Measurements from ENCODE around the gene CDH23. TPM values are rescaled to one million over a fixed set of nuclear protein-coding genes. Genes with fewer than 3 reads are reported as not detected.

The CDH23 gene
- total RNA-seq, 2 donors from 2014 or later, result 3.9 to 4.4 TPM

DNA sequence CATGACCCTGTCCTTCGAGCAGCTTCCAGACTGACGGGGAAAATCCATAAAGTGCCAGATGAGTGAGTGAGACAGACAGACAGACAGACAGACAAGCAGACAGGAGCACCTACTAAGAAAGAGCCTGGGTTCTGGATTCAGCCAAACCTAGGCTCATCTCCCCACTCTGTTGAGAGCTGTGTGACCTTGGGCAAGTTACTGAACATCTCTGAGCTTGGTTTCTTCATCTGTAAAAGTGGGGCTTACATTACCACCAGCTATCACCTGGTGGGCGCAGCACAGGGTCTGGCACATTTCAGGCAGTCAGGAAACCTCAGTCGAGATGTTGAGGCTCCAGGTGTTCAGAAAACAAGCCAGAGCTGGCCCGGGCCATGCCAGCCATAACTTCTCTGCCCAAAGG is 285.3 kb downstream of the CDH23 start:
- H3K27me3 ChIP-seq, result no peaks in the 10 kb centered on the region
- TF ChIP-seq, protein P1, sequence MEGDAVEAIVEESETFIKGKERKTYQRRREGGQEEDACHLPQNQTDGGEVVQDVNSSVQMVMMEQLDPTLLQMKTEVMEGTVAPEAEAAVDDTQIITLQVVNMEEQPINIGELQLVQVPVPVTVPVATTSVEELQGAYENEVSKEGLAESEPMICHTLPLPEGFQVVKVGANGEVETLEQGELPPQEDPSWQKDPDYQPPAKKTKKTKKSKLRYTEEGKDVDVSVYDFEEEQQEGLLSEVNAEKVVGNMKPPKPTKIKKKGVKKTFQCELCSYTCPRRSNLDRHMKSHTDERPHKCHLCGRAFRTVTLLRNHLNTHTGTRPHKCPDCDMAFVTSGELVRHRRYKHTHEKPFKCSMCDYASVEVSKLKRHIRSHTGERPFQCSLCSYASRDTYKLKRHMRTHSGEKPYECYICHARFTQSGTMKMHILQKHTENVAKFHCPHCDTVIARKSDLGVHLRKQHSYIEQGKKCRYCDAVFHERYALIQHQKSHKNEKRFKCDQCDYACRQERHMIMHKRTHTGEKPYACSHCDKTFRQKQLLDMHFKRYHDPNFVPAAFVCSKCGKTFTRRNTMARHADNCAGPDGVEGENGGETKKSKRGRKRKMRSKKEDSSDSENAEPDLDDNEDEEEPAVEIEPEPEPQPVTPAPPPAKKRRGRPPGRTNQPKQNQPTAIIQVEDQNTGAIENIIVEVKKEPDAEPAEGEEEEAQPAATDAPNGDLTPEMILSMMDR (IDR thresholded peaks at IDR 0.05), result no peak
- H3K27ac ChIP-seq, result no peak overlapping the region

DNA sequence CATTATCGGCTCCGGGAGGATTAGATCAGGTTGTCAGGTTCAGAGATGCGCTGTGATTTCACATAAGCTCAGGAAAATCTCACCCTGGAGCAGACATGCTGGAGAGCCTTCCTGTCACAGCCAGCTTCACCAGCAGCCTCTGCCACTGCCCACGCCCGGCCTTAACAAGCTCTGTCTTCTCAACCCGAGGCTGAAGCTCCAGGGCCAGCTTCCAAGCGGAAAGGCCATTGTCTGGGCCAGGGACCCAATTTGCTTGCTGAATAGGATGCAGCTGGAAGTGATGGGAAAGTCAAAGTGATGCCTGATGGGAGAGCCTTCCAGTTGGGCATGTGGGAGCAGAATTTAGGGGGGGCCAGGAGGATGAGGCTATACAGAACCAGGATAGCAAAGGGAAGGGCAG is 286.6 kb downstream of the CDH23 start:
- Histone ChIP-seq H3K4me1 (peaks cover 0 to 43% of the 10 kb centered on the region in 2 donors), H3K27ac (no peak overlapping the region)

More for the DNA sequence above, 285.3 kb downstream of the CDH23 start:
- Histone ChIP-seq H3K4me3 (no peak overlapping the region), H3K36me3 (no peaks in the 10 kb centered on the region), H3K9me3 (no peaks in the 10 kb centered on the region), H3K4me1 (peaks cover 0 to 39% of the 10 kb centered on the region in 2 donors)
- DNase-seq (ENCODE audit: low spot score), result no peak

DNA sequence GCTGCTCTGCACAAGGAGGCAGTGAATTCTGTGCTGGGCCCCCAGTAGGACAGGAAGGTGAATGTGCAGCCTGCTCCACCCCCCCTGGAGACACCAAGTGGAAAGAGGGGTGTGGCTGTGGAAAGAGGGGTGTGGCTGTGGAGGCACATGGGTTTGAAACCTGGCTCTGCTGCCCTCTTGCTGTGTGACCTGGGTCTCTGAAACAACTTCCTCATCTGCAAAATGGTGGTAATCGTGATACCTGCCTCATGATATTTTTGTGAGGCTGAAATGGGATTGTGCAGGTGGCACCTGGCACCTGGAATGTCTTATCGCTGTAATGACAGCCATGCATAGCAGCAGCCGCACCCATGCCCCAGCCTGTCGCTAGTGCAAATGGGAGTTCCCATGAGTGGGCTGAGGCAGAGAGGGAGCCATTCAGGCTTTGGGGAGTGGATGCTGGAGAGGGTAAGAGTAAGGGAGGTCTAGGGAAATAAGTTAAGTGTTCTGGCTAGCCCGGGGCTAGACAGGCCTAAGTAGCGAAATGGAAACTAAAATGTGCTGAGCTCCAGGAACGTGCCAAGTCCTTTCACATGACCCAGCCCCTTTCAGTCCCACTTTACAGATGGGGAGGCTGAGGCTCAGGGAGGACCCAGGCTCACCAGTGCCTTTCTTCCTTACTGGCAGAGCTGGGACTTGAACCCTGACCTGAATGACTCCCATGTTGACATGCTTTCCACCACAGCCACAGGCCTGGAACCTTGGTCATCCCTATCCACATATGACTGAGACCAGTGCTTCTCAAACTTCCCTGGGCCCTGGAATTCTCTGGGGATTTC is 287.8 kb downstream of the CDH23 start:
- no peak for DNase-seq (ENCODE audit: low spot score)
- Histone ChIP-seq H3K36me3 (no peaks in the 10 kb centered on the region), H3K27me3 (no peaks in the 10 kb centered on the region), H3K4me1 (peaks cover 0 to 35% of the 10 kb centered on the region in 2 donors), H3K9me3 (no peaks in the 10 kb centered on the region), H3K27ac (no peak overlapping the region), H3K4me3 (no peak overlapping the region)
- TF ChIP-seq, protein P1 (IDR thresholded peaks at IDR 0.05), result no peak

More for the DNA sequence above, 286.6 kb downstream of the CDH23 start:
- Histone ChIP-seq H3K27me3 (no peaks in the 10 kb centered on the region), H3K4me3 (no peak overlapping the region), H3K9me3 (no peaks in the 10 kb centered on the region), H3K36me3 (no peaks in the 10 kb centered on the region)
- no peak for DNase-seq (ENCODE audit: low spot score)
- TF ChIP-seq, protein P1 (IDR thresholded peaks at IDR 0.05), result no peak

DNA sequence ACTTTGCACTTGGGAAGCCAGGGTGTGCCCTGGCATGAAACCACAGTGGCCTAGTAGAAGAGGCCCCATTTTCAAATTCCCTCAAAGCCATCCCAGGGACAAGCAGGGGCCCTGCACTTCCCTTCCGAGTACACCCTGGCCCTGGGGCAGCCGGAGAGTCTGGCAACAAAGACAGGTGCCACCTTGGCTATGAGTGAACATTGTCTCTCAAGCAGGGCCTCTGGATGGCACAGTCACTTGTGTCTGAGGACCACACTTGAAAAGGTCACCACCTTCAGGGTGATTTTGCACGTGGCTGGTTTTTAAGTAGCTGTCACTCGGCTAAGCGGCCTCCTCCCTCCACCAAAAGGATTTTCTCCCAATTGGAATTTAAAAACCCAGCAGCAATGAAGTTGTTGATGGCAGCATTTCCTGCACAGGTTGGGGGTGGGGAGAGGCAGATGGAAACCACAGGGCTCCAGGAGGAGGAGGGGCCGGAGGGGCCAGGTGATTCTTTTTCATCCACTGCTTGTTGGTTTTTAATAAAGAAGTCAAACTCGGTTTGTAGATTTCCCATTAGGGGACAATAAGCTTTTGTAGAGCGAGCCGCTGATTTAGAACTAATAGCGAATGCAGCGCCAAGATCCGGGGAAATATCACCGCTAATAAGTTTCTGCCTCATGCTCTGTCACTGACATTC is 289.0 kb downstream of the CDH23 start:
- no peaks in the 10 kb centered on the region for H3K27me3 ChIP-seq
- TF ChIP-seq, protein P1 (IDR thresholded peaks at IDR 0.05), result no peak
- no peaks in the 10 kb centered on the region for H3K9me3 ChIP-seq
- H3K4me3 ChIP-seq, result no peak overlapping the region
- no peak overlapping the region for H3K27ac ChIP-seq
- no peaks in the 10 kb centered on the region for H3K36me3 ChIP-seq
- peaks cover 0 to 29% of the 10 kb centered on the region in 2 donors for H3K4me1 ChIP-seq
- no peak for DNase-seq (ENCODE audit: low spot score)

DNA sequence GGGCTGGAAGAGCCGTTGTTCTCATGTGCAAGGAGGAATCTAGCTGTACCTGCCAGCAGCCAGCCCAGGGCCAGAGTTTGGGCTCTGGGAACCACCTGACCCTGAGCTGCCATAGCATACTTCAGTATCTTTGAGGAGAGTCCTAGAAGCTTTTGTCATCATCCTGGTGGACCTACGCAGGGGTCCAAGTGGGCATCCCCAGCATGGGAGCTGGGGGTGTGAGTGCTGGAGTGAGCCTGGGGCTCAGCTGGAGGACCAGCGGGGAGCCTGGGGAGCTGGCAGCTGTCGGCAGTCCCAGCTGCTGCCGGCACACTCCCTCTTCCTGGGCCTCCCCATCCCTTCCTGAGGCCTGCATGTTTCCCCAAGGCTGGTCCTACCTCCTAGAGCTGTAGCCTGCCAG is 290.4 kb downstream of the CDH23 start:
- H3K4me1 ChIP-seq, result peaks cover 0 to 29% of the 10 kb centered on the region in 2 donors
- no peaks in the 10 kb centered on the region for H3K27me3 ChIP-seq
- no peak for DNase-seq (ENCODE audit: low spot score)
- no peaks in the 10 kb centered on the region for H3K36me3 ChIP-seq
- TF ChIP-seq, protein P1 (IDR thresholded peaks at IDR 0.05), result no peak
- H3K4me3 ChIP-seq, result no peak overlapping the region
- H3K9me3 ChIP-seq, result peaks cover 0 to 7% of the 10 kb centered on the region in 2 donors
- H3K27ac ChIP-seq, result no peak overlapping the region

All from right atrium auricular region (tissue), 2 donors.